IPS-NIHi7 (cell line): ENCODE data around the gene AKTIP.
"Not testable (repeated sequence)": the region's sequence is repeated elsewhere in the genome, so short reads cannot be mapped to it uniquely, and the experiment has no call there.

Experiments
- DNase-seq: peaks from one replicate; pipeline ENCODE4 v3.0.0; 2012; ENCODE audit warnings: mixed read lengths; ENCODE audit errors: extremely low spot score

Gene AKTIP

DNA sequence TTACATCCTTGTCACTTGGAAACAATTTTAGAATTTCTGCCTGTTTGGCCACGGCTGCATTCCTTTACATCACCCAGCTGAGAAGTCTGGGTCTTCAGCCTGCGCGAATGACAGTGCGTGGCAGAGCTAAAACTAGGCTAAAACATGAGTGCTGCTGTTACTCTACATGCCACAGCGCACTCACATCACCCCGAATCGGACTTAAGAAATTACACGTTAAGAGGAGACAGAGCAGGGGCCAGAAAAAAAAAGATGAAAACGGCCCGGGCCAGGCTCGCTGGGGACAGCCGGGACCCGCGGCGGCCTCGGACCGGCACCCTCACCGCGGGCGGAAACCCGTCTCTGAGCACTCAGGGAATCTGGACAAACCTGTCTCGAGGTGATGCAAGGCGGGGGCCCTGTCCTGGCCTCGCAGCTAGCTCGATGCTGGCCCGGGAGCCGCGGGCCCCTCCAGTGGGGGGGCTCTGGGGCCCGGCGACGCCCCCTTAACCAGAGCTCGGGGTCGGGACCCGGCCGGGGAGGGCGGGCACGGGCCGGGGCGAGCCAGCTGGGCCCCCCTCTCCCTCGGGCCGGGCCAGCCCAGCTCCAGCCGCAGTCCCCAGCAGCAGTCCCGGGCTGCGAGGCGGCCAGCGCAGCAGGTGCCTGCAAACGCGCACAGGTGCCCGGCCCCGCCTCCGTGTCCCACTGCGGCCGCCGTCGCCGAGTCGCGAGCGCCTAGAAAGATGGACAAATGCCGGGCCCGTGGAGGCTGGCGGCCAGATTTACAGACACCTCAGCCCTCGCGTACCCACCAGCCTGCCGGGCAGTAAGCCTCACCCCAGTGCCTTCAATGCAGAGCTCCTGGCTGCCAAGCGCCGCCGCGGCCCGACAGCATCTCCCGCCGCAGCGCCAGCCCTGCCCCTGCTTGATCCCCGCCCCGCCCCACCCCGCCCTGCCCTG lies at the start of gene AKTIP:
Gene AKTIP (minus strand): TSS at position 879 of the 939 bp plus-strand sequence. CDS start 2,950 bp downstream, outside the sequence.
- DNase-seq, result peak; percentile 49

- peak; percentile 79 for DNase-seq
These were observed 47.1 kb upstream of the AKTIP start for GRCh38 chr16:53549970-53550690.

- peak; percentile 76 for DNase-seq
These were observed 44.0 kb upstream of the AKTIP start for GRCh38 chr16:53546988-53547391.

- DNase-seq, result no peak
These were observed 42.4 kb upstream of the AKTIP start for GRCh38 chr16:53545433-53545832.

DNA sequence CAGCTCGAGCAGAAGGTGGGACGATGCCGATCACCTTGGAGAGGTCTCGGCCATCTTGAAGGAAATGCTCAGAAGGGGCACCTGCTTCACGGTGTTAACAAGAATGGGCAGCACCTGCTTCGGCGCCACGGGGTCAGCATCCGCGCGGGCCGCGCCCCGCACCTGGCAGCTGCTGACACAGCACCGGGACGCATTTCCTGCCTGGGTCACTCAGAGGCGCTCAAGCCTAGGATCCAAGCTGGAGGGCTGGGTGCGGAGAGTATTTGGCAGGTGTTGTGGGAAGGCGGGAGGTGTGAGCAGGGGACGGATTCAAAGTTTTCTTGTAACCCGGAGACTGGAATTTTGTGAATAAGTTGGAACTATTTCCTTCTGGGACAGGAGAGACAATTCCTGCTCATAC lies 39.3 kb upstream of the AKTIP start:
- DNase-seq, result peak; percentile 63

- no peak for DNase-seq
These were observed 38.3 kb upstream of the AKTIP start for GRCh38 chr16:53541326-53541725.

DNA sequence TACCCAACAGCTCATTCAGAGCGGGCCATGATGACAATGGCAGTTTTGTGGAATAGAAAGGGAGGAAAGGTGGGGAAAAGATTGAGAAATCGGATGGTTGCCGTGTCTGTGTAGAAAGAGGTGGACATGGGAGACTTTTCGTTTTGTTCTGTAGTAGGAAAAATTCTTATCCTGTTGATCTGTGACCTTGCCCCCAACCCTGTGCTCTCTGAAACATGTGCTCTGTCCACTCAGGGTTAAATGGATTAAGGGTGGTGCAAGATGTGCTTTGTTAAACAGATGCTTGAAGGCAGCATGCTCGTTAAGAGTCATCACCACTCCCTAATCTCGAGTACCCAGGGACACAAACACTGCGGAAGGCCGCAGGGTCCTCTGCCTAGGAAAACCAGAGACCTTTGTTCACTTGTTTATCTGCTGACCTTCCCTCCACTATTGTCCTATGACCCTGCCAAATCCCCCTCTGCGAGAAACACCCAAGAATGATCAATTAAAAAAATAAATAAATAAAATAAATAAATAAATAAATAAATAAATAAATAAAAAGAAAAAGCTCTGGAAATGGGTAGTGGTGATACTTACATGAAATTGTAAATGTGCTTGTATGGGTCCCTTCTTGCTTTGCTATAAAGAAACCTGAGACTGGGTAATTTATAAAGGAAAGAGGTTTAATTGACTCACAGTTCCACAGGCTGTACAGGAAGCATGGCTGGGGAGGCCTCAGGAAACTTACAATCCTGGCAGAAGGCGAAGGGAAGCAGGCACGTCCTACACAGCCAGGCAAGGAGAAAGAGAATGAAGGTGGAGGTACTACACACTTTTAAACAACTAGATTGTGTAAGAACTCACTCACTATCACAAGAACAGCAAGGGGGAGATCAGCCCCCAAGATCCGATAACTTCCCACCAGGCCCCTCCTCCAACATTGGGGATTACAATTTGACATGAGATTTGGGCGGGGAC lies 37.0 kb upstream of the AKTIP start:
- DNase-seq, result not testable (repeated sequence)

DNA sequence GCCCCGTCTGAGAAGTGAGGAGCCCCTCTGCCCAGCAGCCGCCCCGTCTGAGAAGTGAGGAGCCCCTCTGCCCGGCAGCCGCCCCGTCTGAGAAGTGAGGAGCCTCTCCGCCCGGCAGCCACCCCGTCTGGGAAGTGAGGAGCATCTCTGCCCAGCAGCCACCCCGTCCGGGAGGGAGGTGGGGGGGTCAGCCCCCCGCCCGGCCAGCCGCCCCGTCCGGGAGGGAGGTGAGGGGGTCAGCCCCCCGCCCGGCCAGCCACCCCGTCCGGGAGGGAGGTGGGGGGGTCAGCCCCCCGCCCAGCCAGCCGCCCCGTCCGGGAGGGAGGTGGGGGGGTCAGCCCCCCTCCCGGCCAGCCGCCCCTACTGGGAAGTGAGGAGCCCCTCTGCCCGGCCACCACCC lies 36.3 kb upstream of the AKTIP start:
- DNase-seq, result not testable (repeated sequence)

DNA sequence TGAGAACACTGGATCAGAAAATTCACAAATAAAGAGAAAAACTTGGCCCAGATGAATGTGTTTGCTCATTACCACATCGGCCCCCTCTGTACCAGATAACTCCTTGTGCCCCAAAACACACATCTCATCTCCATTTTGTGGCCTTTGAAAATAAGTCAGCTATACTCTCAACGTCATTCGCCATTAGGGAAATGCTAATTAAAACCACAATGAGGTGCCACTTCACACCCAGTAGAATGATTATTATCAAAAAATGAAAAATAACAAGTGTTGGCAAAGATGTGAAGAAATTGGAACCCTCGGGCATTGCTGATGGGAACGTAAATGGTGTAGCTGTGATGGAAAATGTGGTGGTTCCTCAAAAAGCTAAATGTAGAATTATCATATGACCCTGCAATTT lies 34.6 kb upstream of the AKTIP start:
- DNase-seq, result no peak

DNA sequence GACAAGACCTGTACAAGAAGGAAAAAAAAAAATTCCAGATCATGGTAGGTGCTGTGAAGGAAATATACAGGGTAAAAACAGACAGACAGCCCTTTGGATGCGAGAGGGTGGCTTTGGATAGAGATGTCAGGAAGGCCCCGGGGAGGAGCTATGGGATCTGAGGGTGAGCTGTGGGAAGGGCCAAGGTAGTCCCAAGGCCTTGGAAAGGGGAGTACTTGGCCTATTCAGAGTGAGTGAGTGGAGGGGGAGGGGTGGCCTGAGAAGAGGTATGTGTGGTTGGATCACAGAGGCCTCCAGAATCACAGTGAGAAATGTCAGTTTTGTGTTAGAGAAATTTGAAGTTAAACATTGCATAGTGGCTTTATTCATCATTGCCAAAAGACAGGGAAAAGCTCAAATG lies 31.2 kb upstream of the AKTIP start:
- peak; percentile 46 for DNase-seq

DNA sequence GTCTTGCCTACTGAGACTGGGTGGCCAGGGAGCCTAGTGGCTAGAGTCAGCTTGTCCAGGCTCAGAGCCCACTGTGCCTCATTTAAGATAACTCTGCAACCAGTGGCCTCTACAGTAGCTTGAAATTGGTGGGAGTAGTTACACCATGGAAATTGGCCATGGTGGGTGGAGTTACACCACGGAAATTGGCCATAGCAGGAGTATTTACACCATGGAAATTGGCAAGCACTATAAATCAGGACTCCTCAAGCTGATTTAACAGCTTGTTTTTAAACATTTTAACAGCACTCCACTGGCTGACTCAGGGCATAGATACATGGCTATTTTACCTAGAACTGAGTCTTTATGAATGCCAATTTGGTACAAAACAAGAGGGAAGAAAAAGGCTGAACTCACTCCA lies 27.7 kb upstream of the AKTIP start:
- no peak for DNase-seq

GRCh38 chr16:53530046-53530445 lies 27.0 kb upstream of the AKTIP start:
- no peak for DNase-seq

- no peak for DNase-seq
These were observed 26.5 kb upstream of the AKTIP start for GRCh38 chr16:53529513-53529912.

- DNase-seq, result no peak
These were observed 25.8 kb upstream of the AKTIP start for GRCh38 chr16:53528797-53529196.

GRCh38 chr16:53523971-53524548 lies 21.1 kb upstream of the AKTIP start:
- DNase-seq, result no peak

- no peak for DNase-seq
These were observed 20.3 kb upstream of the AKTIP start for GRCh38 chr16:53523126-53523804.

DNA sequence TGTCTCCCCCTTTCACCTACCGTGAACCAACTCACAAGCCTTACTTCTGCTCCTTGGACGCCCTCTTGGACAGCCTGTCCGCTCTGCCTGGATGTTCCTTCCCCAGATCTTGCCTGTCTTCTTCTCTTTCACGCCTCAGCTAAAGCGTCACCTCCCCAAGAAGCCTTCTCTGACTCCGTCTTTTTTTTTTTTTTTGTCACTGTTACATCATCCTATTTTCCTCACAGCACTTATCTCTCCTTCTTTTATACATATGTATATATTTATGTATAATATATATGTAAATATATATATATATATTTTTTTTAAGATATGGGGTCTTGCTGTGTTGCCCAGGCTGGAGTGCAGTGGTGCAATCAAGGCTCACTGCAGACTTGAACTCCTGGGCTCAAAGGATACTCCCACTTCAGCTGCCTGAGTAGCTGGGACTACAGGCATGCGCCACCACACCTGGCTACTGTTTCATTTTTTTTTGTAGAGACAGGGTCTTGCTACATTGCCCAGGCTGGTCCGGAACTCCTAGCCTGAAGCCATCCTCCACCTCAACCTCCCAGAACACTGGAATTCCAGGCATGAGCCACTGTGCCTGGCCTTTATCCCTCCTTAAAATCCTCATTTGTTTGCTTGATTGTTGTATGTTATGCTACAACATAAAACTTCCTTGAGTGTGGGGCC lies 16.5 kb upstream of the AKTIP start:
- no peak for DNase-seq

DNA sequence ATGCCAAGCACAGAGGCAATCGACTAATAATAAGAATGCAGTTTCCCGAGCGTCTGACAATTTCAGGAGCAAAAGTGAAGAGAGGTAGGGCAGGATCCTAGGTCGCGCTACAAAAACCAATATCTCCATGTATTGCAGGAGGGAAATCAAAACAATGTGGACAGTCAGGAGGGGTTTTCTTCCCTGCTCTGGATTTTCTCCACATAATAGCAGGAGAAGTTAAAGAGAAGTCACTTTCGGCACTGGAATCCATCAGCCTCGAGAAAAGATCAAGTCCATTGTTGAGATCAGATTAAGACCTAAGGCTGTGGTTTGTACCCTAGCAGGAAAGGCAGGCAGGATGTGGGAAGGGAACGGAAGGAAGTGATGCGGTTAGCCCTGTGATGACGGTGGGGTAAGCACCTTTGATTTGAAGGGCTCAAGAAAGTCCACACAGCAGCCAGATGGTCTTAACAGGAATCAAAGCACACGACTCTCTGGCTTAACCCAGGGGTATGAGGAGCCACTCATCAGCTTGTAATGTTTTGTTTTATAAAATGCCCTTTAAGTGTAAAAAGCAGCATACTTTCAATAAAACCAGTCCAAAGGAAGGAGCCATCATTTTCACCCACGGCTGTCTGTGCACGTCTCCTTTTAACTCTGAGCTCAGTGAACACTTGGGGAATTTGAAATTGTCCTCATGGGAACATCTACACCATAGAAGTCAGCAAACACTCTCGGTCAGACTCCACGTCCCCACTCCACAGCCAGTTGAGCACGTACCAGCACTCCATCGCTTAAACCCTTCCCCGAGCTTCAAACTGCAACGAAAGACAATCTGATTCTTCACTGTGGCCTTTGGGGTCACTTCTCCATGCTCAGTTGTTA lies 15.8 kb upstream of the AKTIP start:
- no peak for DNase-seq

DNA sequence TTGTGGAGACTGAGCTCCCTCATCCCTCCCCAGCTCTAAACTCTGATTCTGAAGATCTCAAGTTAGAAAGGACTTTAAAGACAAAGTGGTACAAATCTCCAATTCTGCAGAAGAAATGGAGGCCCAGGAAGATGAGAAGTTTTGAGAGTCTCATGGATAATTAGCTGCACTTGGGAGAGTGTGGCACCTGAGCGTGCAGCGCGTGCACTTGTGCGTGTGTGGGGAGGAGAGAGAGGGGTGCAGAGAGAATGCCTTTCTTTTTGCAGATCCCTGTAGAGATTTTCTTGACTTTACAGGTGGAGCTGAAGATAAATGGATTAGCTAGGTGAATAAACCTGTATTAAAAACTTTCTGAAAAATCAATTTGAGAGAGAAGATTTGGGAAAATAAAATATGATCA lies 14.8 kb upstream of the AKTIP start:
- no peak for DNase-seq
